HG02763 (cell line): ENCODE data around the gene MICALL1.
"Not testable (repeated sequence)": the region's sequence is repeated elsewhere in the genome, so short reads cannot be mapped to it uniquely, and the experiment has no call there.

Experiments
- ATAC-seq: cut with Tn5 transposase; IDR thresholded peaks from one replicate; pipeline ENCODE4 v1.9.1; 2021; ENCODE audit warnings: mild to moderate bottlenecking, moderate library complexity; ENCODE audit not compliant: unreplicated experiment

MICALL1 gene

GRCh38 chr22:37926771-37927636, 20.9 kb downstream of the MICALL1 start:
- ATAC-seq: no peak

- ATAC-seq: no peak
Observed at GRCh38 chr22:37927637-37927936, 21.5 kb downstream of the MICALL1 start.

GRCh38 chr22:37929390-37929789, 23.3 kb downstream of the MICALL1 start:
- ATAC-seq: no peak

GRCh38 chr22:37930270-37930951, 24.3 kb downstream of the MICALL1 start:
- no peak for ATAC-seq

GRCh38 chr22:37930952-37931440, 24.9 kb downstream of the MICALL1 start:
- no peak for ATAC-seq

GRCh38 chr22:37931893-37932389, 25.8 kb downstream of the MICALL1 start:
- no peak for ATAC-seq

GRCh38 chr22:37932401-37932800, 26.3 kb downstream of the MICALL1 start:
- no peak for ATAC-seq

GRCh38 chr22:37932821-37933578, 26.9 kb downstream of the MICALL1 start:
- ATAC-seq: no peak

GRCh38 chr22:37933711-37934376, 27.7 kb downstream of the MICALL1 start:
- ATAC-seq: peak; percentile 80

GRCh38 chr22:37940698-37941376, 34.7 kb downstream of the MICALL1 start:
- no peak for ATAC-seq

- no peak for ATAC-seq
Observed at GRCh38 chr22:37942133-37942532, 36.0 kb downstream of the MICALL1 start.

- ATAC-seq: no peak
Observed at GRCh38 chr22:37943136-37943824, 37.2 kb downstream of the MICALL1 start.

- no peak for ATAC-seq
Observed at GRCh38 chr22:37943825-37944198, 37.7 kb downstream of the MICALL1 start.

GRCh38 chr22:37944423-37944822, 38.3 kb downstream of the MICALL1 start:
- not testable (repeated sequence) for ATAC-seq

- ATAC-seq: not testable (repeated sequence)
Observed at GRCh38 chr22:37947142-37947795, 41.2 kb downstream of the MICALL1 start.

GRCh38 chr22:37951305-37951704, 45.2 kb downstream of the MICALL1 start:
- ATAC-seq: no peak

- not testable (repeated sequence) for ATAC-seq
Observed at GRCh38 chr22:37952629-37953028, 46.5 kb downstream of the MICALL1 start.

GRCh38 chr22:37953062-37953436, 47.0 kb downstream of the MICALL1 start:
- no peak for ATAC-seq
